Psoas muscle (tissue), 8 donors: ENCODE measurements around the gene SLIT3. TPM values are rescaled to one million over a fixed set of nuclear protein-coding genes. Genes with fewer than 3 reads are reported as not detected.

Experiments
- ATAC-seq, 4 donors: fragments of 200-7000 bp; cut with Tn5 transposase; one replicate each; pipeline ENCODE4 v1.9.1; 2020; ENCODE audit warnings: moderate library complexity in 3 of 4, mild to moderate bottlenecking in 2 of 4
- DNase-seq, 2 donors: peaks; one replicate each; pipeline ENCODE4 v3.0.0-alpha.2; 2020
- H3K27ac ChIP-seq: fragments of 200-600 bp; one replicate; pipeline ENCODE4 v1.8.0; 2022
- H3K27me3 ChIP-seq, 3 donors: fragments of 200-600 bp in 1 of 3; one replicate each; pipeline versions ENCODE4 v1.6.1 to v1.8.0; 2013 to 2022; ENCODE audit warnings: low read length in 2 of 3, mild to moderate bottlenecking in 2 of 3, moderate library complexity in 1 of 3; ENCODE audit not compliant: insufficient read depth in 3 of 3
- H3K36me3 ChIP-seq, 2 donors: fragments of 200-600 bp in 1 of 2; one replicate each; pipeline versions ENCODE4 v1.6.1 to v1.8.0; 2013 to 2022; ENCODE audit warnings: low read depth in 1 of 2, mild to moderate bottlenecking in 1 of 2, moderate library complexity in 1 of 2; ENCODE audit not compliant: insufficient read depth in 1 of 2
- H3K4me1 ChIP-seq: fragments of 200-600 bp; one replicate; pipeline ENCODE4 v1.8.0; 2022
- H3K4me3 ChIP-seq: fragments of 200-600 bp; one replicate; pipeline ENCODE4 v1.8.0; 2022; ENCODE audit warnings: mild to moderate bottlenecking
- H3K9me3 ChIP-seq: fragments of 200-600 bp; one replicate; pipeline ENCODE4 v1.8.0; 2022
- CTCF ChIP-seq: fragments of 200-600 bp; IDR thresholded peaks from one replicate; pipeline ENCODE4 v1.8.0; 2022; ENCODE audit warnings: antibody characterized with exemption
- WGBS, 3 donors: extraction: QIAGEN DNeasy Blood & Tissue Kit; methylation state at CpG; one replicate each; pipeline versions ENCODE4 v1.1.6 to v1.1.7; 2013; 5-methylcytosine and 5-hydroxymethylcytosine counted together
- intact Hi-C, 2 donors: fragments of 100-400 bp; cut with DNase I; formaldehyde crosslinking; loops; one replicate each; pipeline versions ENCODE4 v1.11.0 to v1.14.2; 2022
- polyA plus RNA-seq, 3 donors: library from polyadenylated mRNA; stranded (reverse); fragments of 200-250 nt; gene quantifications; one replicate each; pipeline ENCODE4 v1.2.3, GENCODE V29; 2013
- total RNA-seq, 4 donors: library from RNA; stranded (reverse); fragmentation: NEBNext Ultra II Directional in 2 of 4; extraction: Animal tissue kit (Norgen Biotek cat#: 25700) in 2 of 4; gene quantifications; one replicate each; pipeline versions ENCODE4 v1.2.1 to v1.2.4, GENCODE V29; 2021 to 2023
- donor health status: healthy with polysubstance abuse.
- donor health status: DM: no; HTN: no; CAD: no; lungs with moderate emphysema.
- donor health status: Bipolar disorder and iron deficiency.
- donor health status: healthy.
- donor health status: DM: yes; HTN: yes; CAD: no.
- donor health status: DM: no; HTN: no; CAD: no.
- donor health status: DM: no; HTN: no; CAD: no.
- donor health status: DM: yes; HTN: yes; CAD: no.

SLIT3 gene
- total and polyA plus RNA-seq, 7 donors = 0.81 to 5.9 (median 2.1) TPM

- H3K4me1 ChIP-seq = no peaks in the 10 kb centered on the region
- DNase-seq = no peak
- no peak overlapping the region for H3K27ac ChIP-seq
- 27 to 45% (median 34%) methylated on average over 1 of the region's 1 CpG for WGBS, 3 donors
- H3K36me3 ChIP-seq = no peaks in the 10 kb centered on the region
- H3K9me3 ChIP-seq = no peaks in the 10 kb centered on the region
- H3K27me3 ChIP-seq = no peaks in the 10 kb centered on the region
- no peak overlapping the region for H3K4me3 ChIP-seq
- intact Hi-C loops = no loop called here
- no peak for ATAC-seq
- TF ChIP-seq CTCF = no peak
These were observed 287.1 kb downstream of the SLIT3 start for GRCh38 chr5:169013846-169014245.

GRCh38 chr5:169013208-169013728 lies 287.7 kb downstream of the SLIT3 start:
- 71 to 79% (median 78%) methylated on average over 12 of the region's 12 CpGs for WGBS, 3 donors
- ATAC-seq = no peak
- Histone ChIP-seq H3K9me3 (no peaks in the 10 kb centered on the region), H3K4me1 (no peaks in the 10 kb centered on the region), H3K27ac (no peak overlapping the region), H3K36me3 (no peaks in the 10 kb centered on the region), H3K4me3 (no peak overlapping the region), H3K27me3 (no peaks in the 10 kb centered on the region)
- TF ChIP-seq CTCF = no peak
- intact Hi-C loops = no loop called here
- no peak for DNase-seq

- H3K27ac ChIP-seq = no peak overlapping the region
- H3K9me3 ChIP-seq = no peaks in the 10 kb centered on the region
- WGBS, 3 donors = 35 to 48% (median 46%) methylated on average over 4 of the region's 4 CpGs
- no peak for TF ChIP-seq CTCF
- no peaks in the 10 kb centered on the region for H3K27me3 ChIP-seq
- H3K36me3 ChIP-seq = no peaks in the 10 kb centered on the region
- DNase-seq = no peak
- ATAC-seq = no peak
- H3K4me3 ChIP-seq = no peak overlapping the region
- intact Hi-C loops = no loop called here
- no peaks in the 10 kb centered on the region for H3K4me1 ChIP-seq
These were observed 288.5 kb downstream of the SLIT3 start for GRCh38 chr5:169012450-169012849.

- intact Hi-C loops = no loop called here
- 24 to 32% (median 31%) methylated on average over 5 of the region's 5 CpGs for WGBS, 3 donors
- H3K4me3 ChIP-seq = no peak overlapping the region
- H3K27me3 ChIP-seq = no peaks in the 10 kb centered on the region
- no peaks in the 10 kb centered on the region for H3K9me3 ChIP-seq
- H3K27ac ChIP-seq = no peak overlapping the region
- ATAC-seq = no peak
- H3K36me3 ChIP-seq = no peaks in the 10 kb centered on the region
- no peaks in the 10 kb centered on the region for H3K4me1 ChIP-seq
- DNase-seq = no peak
- no peak for TF ChIP-seq CTCF
These were observed 289.5 kb downstream of the SLIT3 start for GRCh38 chr5:169011451-169011850.

- no peaks in the 10 kb centered on the region for H3K27me3 ChIP-seq
- H3K9me3 ChIP-seq = no peaks in the 10 kb centered on the region
- H3K4me3 ChIP-seq = no peak overlapping the region
- TF ChIP-seq CTCF = no peak
- no peak for ATAC-seq
- H3K4me1 ChIP-seq = no peaks in the 10 kb centered on the region
- DNase-seq = no peak
- intact Hi-C loops = no loop called here
- H3K36me3 ChIP-seq = no peaks in the 10 kb centered on the region
- no peak overlapping the region for H3K27ac ChIP-seq
- 28 to 36% (median 32%) methylated on average over 4 of the region's 4 CpGs for WGBS, 3 donors
These were observed 289.9 kb downstream of the SLIT3 start for GRCh38 chr5:169011009-169011408.
